ENCODE data around the gene CNN2. TPM values are rescaled to one million over a fixed set of nuclear protein-coding genes. Genes with fewer than 3 reads are reported as not detected.

The CNN2 gene
- total and polyA plus RNA-seq, 2 of the 13 experiments (the other 11 are each of a cell fraction or from before 2014, with no cell fraction given): 63.6 to 70.0 TPM

- Histone ChIP-seq H2AFZ (ENCODE audit: low read length) (no peak within 1 kb of the TSS), H3K9me3 (ENCODE audit: low read length) (no peaks in the 10 kb centered on the region), H3K79me2 (ENCODE audit: insufficient read depth, low read length) (peaks cover 48% of the 10 kb centered on the region), H4K20me1 (ENCODE audit: insufficient read depth, low read length) (peaks cover 27% of the 10 kb centered on the region), H3K4me2 (ENCODE audit: low read depth, low read length) (peak within 1 kb of the TSS; percentile 93), H3K4me3 (replicated peaks in 1 of 3; ENCODE audit: insufficient read depth in 1 of 3, low read depth in 2 of 3, low read length in 3 of 3) (peak within 1 kb of the TSS; percentile 69 to 92 (median 90)), H3K4me1 (ENCODE audit: insufficient read depth, low read length) (peaks cover 47% of the 10 kb centered on the region), H3K36me3 (replicated peaks in 1 of 2; ENCODE audit: control insufficient read depth in 1 of 2, insufficient read depth in 2 of 2, low read length in 2 of 2) (0 out of 5 replicates have a peak, but pooled peaks cover 0 to 1% of the 10 kb centered on the region in 2 experiments), H3K27me3 (ENCODE audit: control insufficient read depth in 1 of 2, insufficient read depth in 2 of 2, low read length in 2 of 2) (no peaks in the 10 kb centered on the region; a peak in 1 of 5 replicates), H3K27ac (ENCODE audit: extremely low read length, insufficient read depth, low read length) (peak within 1 kb of the TSS; percentile 77), H3K9ac (ENCODE audit: insufficient read depth, low read depth, low read length) (peak within 1 kb of the TSS; percentile 90)
- DNase-seq (ENCODE audit: low spot score): peak; percentile 92
- WGBS (ENCODE audit: low lambda C conversion rate): 0% methylated on average over 10 of the region's 68 CpGs
- intact Hi-C loops (cut with micrococcal nuclease; ENCODE audit: unreplicated experiment): loop anchor here (2.0 kb wide), 1 partner anchor 68 kb away; no protein-coding TSS in a partner anchor
- no TSS peak for BruUV-seq (replicated peaks)
- no peak for FAIRE-seq
- in situ Hi-C loops (cut with HindIII; ENCODE audit: extremely low pct_ligation_motif_present, low pct_unique_long_range_greater_than_20kb): no loop called here
- ChIA-PET CTCF (ENCODE audit: low intra/inter-chr PET ratio, low total read pairs) (interaction anchor here (1.1 kb wide), 1 partner anchor 99 kb away, joined by 3 read pairs; no protein-coding TSS in a partner anchor), POLR2A (interaction anchor here (1.0 to 1.4 kb wide), 6 partner anchors 19 to 182 kb away, joined by 3 to 5 read pairs (median 4); partner anchors contain the start of genes ARHGAP45 and GPX4)
- peak; percentile 82 for ATAC-seq
- TF ChIP-seq E2F5 (CRISPR knock-in tag; conservative IDR thresholded peaks at IDR 0.05) (no peak), HCFC1 (IDR thresholded peaks at IDR 0.05; ENCODE audit: low read depth, low read length) (peak; percentile 48), DNMT1 (CRISPR knock-in tag; IDR thresholded peaks at IDR 0.05) (0 out of 2 replicates have a peak, but pooled peaks have one; percentile 41), HNRNPLL (IDR thresholded peaks at IDR 0.05; ENCODE audit: low read depth, low read length, poor library complexity, severe bottlenecking) (peak; percentile 88), ZNF761 (CRISPR knock-in tag; conservative IDR thresholded peaks at IDR 0.05) (peak; percentile 17; the same call in 1 of the 2 replicates), MIER3 (CRISPR knock-in tag; IDR thresholded peaks at IDR 0.05; ENCODE audit: borderline replicate concordance) (peak; percentile 13; the same call in 1 of the 2 replicates), ZNF501 (CRISPR knock-in tag; IDR thresholded peaks at IDR 0.05) (0 out of 2 replicates have a peak, but pooled peaks have one; percentile 44), ZNF543 (CRISPR knock-in tag; IDR thresholded peaks at IDR 0.05) (peak; percentile 29; the same call in 1 of the 2 replicates), ZNF768 (CRISPR knock-in tag; IDR thresholded peaks at IDR 0.05) (peak; percentile 32; the same call in 1 of the 2 replicates), ZNF589 (CRISPR knock-in tag; conservative IDR thresholded peaks at IDR 0.05) (peak; percentile 19; the same call in 1 of the 2 replicates), NPAS2 (CRISPR knock-in tag; IDR thresholded peaks at IDR 0.05; ENCODE audit: borderline replicate concordance) (no peak), MXD3 (CRISPR knock-in tag; IDR thresholded peaks at IDR 0.05) (peak; percentile 66; the same call in 1 of the 2 replicates), KMT2A (CRISPR knock-in tag; IDR thresholded peaks at IDR 0.05) (peak; percentile 71; the same call in 1 of the 2 replicates), ATF3 (CRISPR knock-in tag; IDR thresholded peaks at IDR 0.05) (peak; percentile 32; the same call in 1 of the 2 replicates), NFYB (CRISPR knock-in tag; IDR thresholded peaks at IDR 0.05) (0 out of 2 replicates have a peak, but pooled peaks have one; percentile 4), KDM4B (CRISPR knock-in tag; IDR thresholded peaks at IDR 0.05) (0 out of 2 replicates have a peak, but pooled peaks have one; percentile 9), GMEB2 (CRISPR knock-in tag; IDR thresholded peaks at IDR 0.05; ENCODE audit: low read depth) (0 out of 2 replicates have a peak, but pooled peaks have one; percentile 47), ZFP91 (CRISPR knock-in tag; IDR thresholded peaks at IDR 0.05; ENCODE audit: borderline replicate concordance) (peak; percentile 69; the same call in 1 of the 2 replicates), NAIF1 (CRISPR knock-in tag; IDR thresholded peaks at IDR 0.05; ENCODE audit: borderline replicate concordance) (no peak)
Observed at GRCh38 chr19:1020868-1021425, 5.5 kb upstream of the CNN2 start, which contains the start of gene TMEM259. Gene TMEM259 (minus strand): TSS chr19:1021123. CDS start chr19:1020996, 127 bp downstream.

Measured in HepG2 (cell line).